CD4-positive, alpha-beta T cell (primary cell): ENCODE results near the gene ADGRE3. TPM values are rescaled to one million over a fixed set of nuclear protein-coding genes. Genes with fewer than 3 reads are reported as not detected.

ENCODE experiments used
- ATAC-seq: fragments of 200-7000 bp; cut with Tn5 transposase; one replicate; pipeline ENCODE4 v1.10.0; 2022; ENCODE audit warnings: mild to moderate bottlenecking; ENCODE audit not compliant: poor library complexity
- CTCF ChIA-PET: fragments of 350-600 bp; sonication (Branson Sonifier 250); formaldehyde crosslinking; loops from one replicate; lab custom pipeline; 2021; ENCODE audit warnings: antibody characterized with exemption, inconsistent platforms; lab: Charles Lee
- POLR2A ChIA-PET: fragments of 350-600 bp; sonication (Branson Sonifier 250); formaldehyde crosslinking; loops from one replicate; lab custom pipeline; 2021; ENCODE audit warnings: antibody characterized with exemption, inconsistent platforms; lab: Charles Lee
- DNase-seq, 14 experiments: peaks; one replicate each; pipeline ENCODE4 v3.0.0-alpha.2; 2013 to 2020; ENCODE audit warnings: mixed read lengths in 2 of 14
- H3K27ac ChIP-seq, 2 donors: one replicate each; pipeline versions ENCODE4 v1.5.1 to v1.7.0; 2013; ENCODE audit warnings: low read length in 2 of 2, low read depth in 1 of 2, mild to moderate bottlenecking in 1 of 2
- H3K27me3 ChIP-seq, 2 experiments: 1 replicate in 1 of 2; 2 replicates in 1 of 2; pipeline versions ENCODE4 v1.6.1 to v1.7.0; 2013; ENCODE audit warnings: low read length in 2 of 2, control low read depth in 1 of 2, mild to moderate bottlenecking in 1 of 2, moderate library complexity in 1 of 2; ENCODE audit not compliant: insufficient read depth in 2 of 2, control insufficient read depth in 1 of 2
- H3K36me3 ChIP-seq: one replicate; pipeline ENCODE4 v1.6.1; 2013; ENCODE audit warnings: low read length, control low read depth; ENCODE audit not compliant: insufficient read depth
- H3K4me1 ChIP-seq: one replicate; pipeline ENCODE4 v1.6.1; 2013; ENCODE audit warnings: low read length, control low read depth; ENCODE audit not compliant: insufficient read depth
- H3K4me3 ChIP-seq: one replicate; pipeline ENCODE4 v1.5.1; 2013; ENCODE audit warnings: mild to moderate bottlenecking, low read length, moderate library complexity
- H3K9me3 ChIP-seq, 2 experiments: 1 replicate in 1 of 2; 2 replicates in 1 of 2; pipeline versions ENCODE4 v1.6.1 to v1.7.0; 2013; ENCODE audit warnings: low read length in 2 of 2, mild to moderate bottlenecking in 2 of 2, control low read depth in 1 of 2, moderate library complexity in 1 of 2; ENCODE audit not compliant: control insufficient read depth in 1 of 2, insufficient read depth in 1 of 2
- H3K27ac Mint-ChIP-seq: one replicate; pipeline ENCODE4 v1.8.0; 2020; ENCODE audit warnings: mixed read lengths
- H3K27me3 Mint-ChIP-seq: one replicate; pipeline ENCODE4 v1.8.0; 2021; ENCODE audit warnings: mixed read lengths
- H3K36me3 Mint-ChIP-seq: one replicate; pipeline ENCODE4 v1.8.0; 2021; ENCODE audit warnings: low read depth, mixed read lengths
- H3K4me1 Mint-ChIP-seq: one replicate; pipeline ENCODE4 v1.8.0; 2021; ENCODE audit warnings: low read depth, mixed read lengths
- H3K4me3 Mint-ChIP-seq: one replicate; pipeline ENCODE4 v1.8.0; 2020; ENCODE audit warnings: mild to moderate bottlenecking, mixed read lengths
- H3K9me3 Mint-ChIP-seq: one replicate; pipeline ENCODE4 v1.8.0; 2020; ENCODE audit warnings: mixed read lengths
- intact Hi-C, 2 experiments: fragments of 100-400 bp; cut with DNase I in 1 of 2; cut with micrococcal nuclease in 1 of 2; formaldehyde crosslinking; loops; one replicate each; pipeline versions ENCODE4 v1.15.1 to v1.9.0; 2023 to 2025; cut with DNase I, micrococcal nuclease
- total RNA-seq, 174 experiments: library from RNA in 2 of 174; stranded (reverse) in 2 of 174; gene quantifications; one replicate each; pipeline ENCODE4 v1.2.3 and lab custom pipeline; 2021 to 2026
- TF ChIP-seq, protein P1 (sequence below): fragments of 200-600 bp; IDR thresholded peaks from one replicate; pipeline ENCODE4 v1.8.0; 2022; ENCODE audit warnings: antibody characterized with exemption, mild to moderate bottlenecking

ADGRE3 gene
- total RNA-seq, 2 experiments from 2014 or later = not detected

DNA sequence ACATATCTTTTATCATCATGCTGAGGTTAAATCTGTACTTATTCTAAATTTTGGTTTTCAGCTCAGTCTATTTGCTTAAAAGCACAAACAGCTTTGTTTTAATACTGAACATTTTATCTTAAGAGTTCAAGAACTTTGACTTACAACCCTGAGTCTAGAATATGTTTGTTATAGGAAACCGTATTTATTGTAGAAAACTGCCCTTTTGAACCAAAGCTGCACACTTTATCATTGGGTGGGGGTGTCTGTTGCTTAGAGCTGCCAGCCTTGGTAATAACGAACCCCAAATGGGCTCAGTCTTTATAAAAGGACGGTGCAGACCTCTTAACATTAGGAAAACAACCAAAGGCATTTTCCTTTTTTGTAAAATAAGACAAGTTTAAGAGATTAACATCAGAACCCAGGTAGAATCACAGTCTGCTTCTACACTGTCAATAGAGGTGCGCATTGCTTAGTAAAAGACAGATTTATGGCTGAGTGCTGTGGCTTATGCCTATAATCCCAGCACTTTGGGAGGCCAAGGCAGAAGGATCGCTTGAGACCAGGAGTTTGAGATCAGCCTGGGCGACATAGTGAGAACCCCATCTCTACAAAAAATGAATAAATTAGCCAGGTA, 14.7 kb downstream of the ADGRE3 start:
- no peak overlapping the region for H3K4me3 Mint-ChIP-seq
- ATAC-seq (no peak), DNase-seq (no peak)
- H3K4me1 Mint-ChIP-seq = no peaks in the 10 kb centered on the region
- Histone ChIP-seq H3K27ac (no peak overlapping the region), H3K27me3 (no peaks in the 10 kb centered on the region), H3K4me1 (no peaks in the 10 kb centered on the region), H3K9me3 (no peaks in the 10 kb centered on the region), H3K36me3 (no peaks in the 10 kb centered on the region), H3K4me3 (no peak overlapping the region)
- TF ChIP-seq, protein P1, sequence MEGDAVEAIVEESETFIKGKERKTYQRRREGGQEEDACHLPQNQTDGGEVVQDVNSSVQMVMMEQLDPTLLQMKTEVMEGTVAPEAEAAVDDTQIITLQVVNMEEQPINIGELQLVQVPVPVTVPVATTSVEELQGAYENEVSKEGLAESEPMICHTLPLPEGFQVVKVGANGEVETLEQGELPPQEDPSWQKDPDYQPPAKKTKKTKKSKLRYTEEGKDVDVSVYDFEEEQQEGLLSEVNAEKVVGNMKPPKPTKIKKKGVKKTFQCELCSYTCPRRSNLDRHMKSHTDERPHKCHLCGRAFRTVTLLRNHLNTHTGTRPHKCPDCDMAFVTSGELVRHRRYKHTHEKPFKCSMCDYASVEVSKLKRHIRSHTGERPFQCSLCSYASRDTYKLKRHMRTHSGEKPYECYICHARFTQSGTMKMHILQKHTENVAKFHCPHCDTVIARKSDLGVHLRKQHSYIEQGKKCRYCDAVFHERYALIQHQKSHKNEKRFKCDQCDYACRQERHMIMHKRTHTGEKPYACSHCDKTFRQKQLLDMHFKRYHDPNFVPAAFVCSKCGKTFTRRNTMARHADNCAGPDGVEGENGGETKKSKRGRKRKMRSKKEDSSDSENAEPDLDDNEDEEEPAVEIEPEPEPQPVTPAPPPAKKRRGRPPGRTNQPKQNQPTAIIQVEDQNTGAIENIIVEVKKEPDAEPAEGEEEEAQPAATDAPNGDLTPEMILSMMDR = no peak
- intact Hi-C loops = no loop called here
- ChIA-PET POLR2A (no interaction called here), CTCF (interaction anchor here (0.8 kb wide), 1 partner anchor 12 kb away, joined by 4 read pairs; no protein-coding TSS in a partner anchor)
- no peaks in the 10 kb centered on the region for H3K9me3 Mint-ChIP-seq
- peaks cover 15% of the 10 kb centered on the region for H3K27me3 Mint-ChIP-seq
- no peaks in the 10 kb centered on the region for H3K36me3 Mint-ChIP-seq
- H3K27ac Mint-ChIP-seq = no peak overlapping the region

DNA sequence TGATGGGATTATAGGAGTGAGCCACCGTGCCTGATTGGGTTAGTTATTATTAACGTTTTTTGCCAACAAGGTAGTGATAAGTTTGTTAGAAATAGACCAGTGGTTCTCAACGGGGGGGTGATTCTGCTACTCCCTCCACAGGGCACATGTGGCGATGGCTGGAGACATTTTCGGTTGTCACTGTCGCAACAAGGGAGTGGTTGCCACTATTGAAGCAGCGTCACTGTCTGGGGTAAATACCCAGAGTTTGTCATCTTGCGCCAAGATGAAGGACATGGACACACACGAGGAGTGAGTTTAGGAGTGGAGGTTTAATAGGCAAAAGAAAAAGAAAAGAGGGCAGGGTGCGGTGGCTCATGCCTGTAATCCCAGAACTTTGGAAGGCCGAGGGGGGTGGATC, 18.9 kb downstream of the ADGRE3 start:
- peaks cover 0 to 2% of the 10 kb centered on the region in 2 experiments for H3K27me3 ChIP-seq
- no peaks in the 10 kb centered on the region for H3K36me3 ChIP-seq
- TF ChIP-seq, protein P1 = no peak
- H3K4me3 ChIP-seq = no peak overlapping the region
- H3K9me3 ChIP-seq = no peaks in the 10 kb centered on the region
- DNase-seq (no peak), ATAC-seq (no peak)
- ChIA-PET POLR2A (no interaction called here), CTCF (no interaction called here)
- Mint-ChIP-seq H3K4me3 (no peak overlapping the region), H3K36me3 (no peaks in the 10 kb centered on the region), H3K9me3 (no peaks in the 10 kb centered on the region), H3K27me3 (peaks cover 27% of the 10 kb centered on the region), H3K4me1 (no peaks in the 10 kb centered on the region), H3K27ac (no peak overlapping the region)
- H3K4me1 ChIP-seq = no peaks in the 10 kb centered on the region
- H3K27ac ChIP-seq = no peak overlapping the region
- intact Hi-C loops = no loop called here

DNA sequence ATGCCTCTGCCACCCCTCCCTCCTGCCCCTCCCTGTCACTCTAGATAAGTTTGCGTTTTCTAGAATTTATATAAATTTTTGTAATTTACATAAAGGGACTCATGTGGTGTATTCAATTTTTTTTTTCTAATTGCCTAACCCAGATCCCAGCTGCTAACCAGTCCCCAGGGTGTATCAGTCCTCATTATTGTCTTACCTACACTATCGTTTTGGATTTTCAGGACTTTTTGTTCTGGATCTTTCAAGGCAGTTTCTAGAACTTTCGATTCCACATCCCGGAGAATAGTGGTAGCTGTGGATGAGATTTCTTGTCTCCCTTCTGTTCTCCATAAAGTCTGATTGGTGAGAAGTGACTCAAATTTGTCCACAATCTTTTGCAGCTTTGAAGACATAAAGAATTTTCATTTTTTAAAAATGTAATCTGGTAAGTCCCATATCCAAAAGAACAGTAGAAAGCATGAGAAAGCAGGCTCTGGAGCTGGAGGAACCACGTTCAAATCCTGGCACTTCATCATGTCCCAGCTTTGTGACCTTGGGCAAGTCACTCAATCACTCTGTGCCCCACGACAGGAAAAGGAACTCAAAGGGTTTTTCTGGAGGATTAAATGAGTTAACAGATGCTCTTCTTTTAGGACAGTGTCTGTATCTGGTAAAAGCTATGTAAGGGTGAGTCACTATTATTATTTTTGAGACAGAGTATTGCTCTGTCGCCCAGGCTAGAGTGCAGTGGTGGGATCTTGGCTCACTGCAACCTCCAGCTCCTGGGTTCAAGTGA, 19.7 kb downstream of the ADGRE3 start:
- intact Hi-C loops = no loop called here
- ATAC-seq (no peak), DNase-seq (no peak)
- ChIA-PET CTCF (no interaction called here), POLR2A (no interaction called here)
- TF ChIP-seq, protein P1 = no peak
- H3K4me1 ChIP-seq = no peaks in the 10 kb centered on the region
- no peak overlapping the region for H3K4me3 ChIP-seq
- Mint-ChIP-seq H3K27ac (no peak overlapping the region), H3K9me3 (no peaks in the 10 kb centered on the region), H3K27me3 (peaks cover 34% of the 10 kb centered on the region), H3K36me3 (no peaks in the 10 kb centered on the region), H3K4me1 (no peaks in the 10 kb centered on the region), H3K4me3 (no peak overlapping the region)
- peaks cover 0 to 2% of the 10 kb centered on the region in 2 experiments for H3K27me3 ChIP-seq
- H3K9me3 ChIP-seq = no peaks in the 10 kb centered on the region
- no peak overlapping the region for H3K27ac ChIP-seq
- no peaks in the 10 kb centered on the region for H3K36me3 ChIP-seq
